GM23248 (cell line): ENCODE data around the gene CYP1A1. TPM values are rescaled to one million over a fixed set of nuclear protein-coding genes. Genes with fewer than 3 reads are reported as not detected.

ENCODE experiments used
- DNase-seq: peaks from one replicate; pipeline ENCODE4 v3.0.0-alpha.2; 2015
- H2AFZ ChIP-seq: fragments of 200-600 bp; sonication (generic); 2 replicates; pipeline ENCODE4 v1.6.1; 2016; ENCODE audit warnings: antibody characterized with exemption
- H3F3A ChIP-seq: fragments of 200-600 bp; sonication (generic); 2 replicates; pipeline ENCODE4 v1.6.1; 2016; ENCODE audit warnings: mild to moderate bottlenecking, antibody characterized with exemption, mixed run types; ENCODE audit not compliant: insufficient read depth
- H3K27ac ChIP-seq: fragments of 200-600 bp; sonication (generic); 2 replicates; pipeline ENCODE4 v1.5.1; 2016; ENCODE audit warnings: mild to moderate bottlenecking
- H3K27me3 ChIP-seq: fragments of 200-600 bp; sonication (generic); replicated peaks from 2 replicates; pipeline ENCODE4 v1.6.1; 2016; ENCODE audit warnings: mild to moderate bottlenecking; ENCODE audit not compliant: insufficient read depth
- H3K36me3 ChIP-seq: fragments of 200-600 bp; sonication (generic); 2 replicates; pipeline ENCODE4 v1.6.1; 2016; ENCODE audit warnings: low read depth, mild to moderate bottlenecking
- H3K4me1 ChIP-seq: fragments of 200-600 bp; sonication (generic); 2 replicates; pipeline ENCODE4 v1.6.1; 2016; ENCODE audit warnings: mild to moderate bottlenecking; ENCODE audit not compliant: insufficient read depth
- H3K4me2 ChIP-seq: fragments of 200-600 bp; sonication (generic); one replicate; pipeline ENCODE4 v1.6.1; 2016; ENCODE audit warnings: mild to moderate bottlenecking; ENCODE audit not compliant: unreplicated experiment
- H3K4me3 ChIP-seq: fragments of 200-600 bp; sonication (generic); 2 replicates; pipeline ENCODE4 v1.5.1; 2016; ENCODE audit warnings: mild to moderate bottlenecking
- H3K79me2 ChIP-seq: fragments of 200-600 bp; sonication (generic); 2 replicates; pipeline ENCODE4 v1.6.1; 2016; ENCODE audit warnings: mild to moderate bottlenecking; ENCODE audit not compliant: insufficient read depth
- H3K9ac ChIP-seq: fragments of 200-600 bp; sonication (generic); 2 replicates; pipeline ENCODE4 v1.6.1; 2016; ENCODE audit warnings: mild to moderate bottlenecking
- H3K9me2 ChIP-seq: fragments of 200-600 bp; sonication (generic); 2 replicates; pipeline ENCODE4 v1.6.1; 2016; ENCODE audit warnings: mixed run types, mild to moderate bottlenecking, moderate library complexity; ENCODE audit not compliant: insufficient read depth
- H3K9me3 ChIP-seq: fragments of 200-600 bp; sonication (generic); one replicate; pipeline ENCODE4 v1.6.1; 2017; ENCODE audit warnings: low read depth
- H4K20me1 ChIP-seq: fragments of 200-600 bp; sonication (generic); 2 replicates; pipeline ENCODE4 v1.6.0; 2016; ENCODE audit not compliant: insufficient read depth
- EZH2 ChIP-seq: fragments of 200-600 bp; sonication (generic); IDR thresholded peaks from 2 replicates; pipeline ENCODE4 v1.6.1; 2018; ENCODE audit warnings: antibody characterized with exemption, mild to moderate bottlenecking; ENCODE audit not compliant: insufficient read depth, poor library complexity, severe bottlenecking
- EZH2phosphoT487 ChIP-seq: fragments of 200-600 bp; sonication (generic); IDR thresholded peaks from 2 replicates; pipeline ENCODE4 v1.6.1; 2018; ENCODE audit warnings: antibody characterized with exemption, moderate library complexity, mild to moderate bottlenecking, low read depth; ENCODE audit not compliant: insufficient read depth
- WGBS, 2 experiments: methylation state at CpG; one replicate each; pipeline ENCODE4 v1.1.6; 2015 to 2017; ENCODE audit warnings: low lambda C conversion rate in 2 of 2, low coverage in 1 of 2; ENCODE audit errors: missing lambda C conversion rate in 2 of 2; 5-methylcytosine and 5-hydroxymethylcytosine counted together
- in situ Hi-C: fragments of 300-500 bp; cut with MboI; formaldehyde crosslinking; loops from 2 replicates; pipeline ENCODE4 v1.15.0; 2020
- polyA plus RNA-seq: library from polyadenylated mRNA; unstranded; fragments of >200 nt; fragmentation: Nextera tagmentation; extraction: Ambion mirVana; gene quantifications from 2 replicates; pipeline ENCODE4 v1.2.1, GENCODE V29; 2016
- total RNA-seq: library from RNA; depleted of rRNA; stranded (reverse); fragments of >200 nt; shearing (Covaris generic); gene quantifications from 2 replicates; pipeline ENCODE4 v1.2.3, GENCODE V29; 2014

The CYP1A1 gene
- total and polyA plus RNA-seq, 2 experiments from 2014 or later, result not detected

GRCh38 chr15:74769463-74770025, 44.2 kb upstream of the CYP1A1 start:
- no peaks in the 10 kb centered on the region for H3K36me3 ChIP-seq
- H3K4me1 ChIP-seq, result 0 out of 2 replicates have a peak, but pooled peaks cover 5% of the 10 kb centered on the region
- H3K9ac ChIP-seq, result no peak overlapping the region
- no peaks in the 10 kb centered on the region for H3K9me2 ChIP-seq
- H3F3A ChIP-seq, result no peaks in the 10 kb centered on the region
- H3K9me3 ChIP-seq, result no peaks in the 10 kb centered on the region
- in situ Hi-C loops, result loop anchor here (5.0 to 10.0 kb wide), 4 partner anchors 65 to 395 kb away; no protein-coding TSS in a partner anchor
- no peaks in the 10 kb centered on the region for H3K27me3 ChIP-seq
- H3K79me2 ChIP-seq, result no peaks in the 10 kb centered on the region
- no peak overlapping the region for H2AFZ ChIP-seq
- TF ChIP-seq EZH2 (no peak), EZH2phosphoT487 (no peak)
- no peaks in the 10 kb centered on the region for H4K20me1 ChIP-seq
- H3K4me2 ChIP-seq, result no peak overlapping the region
- no peak overlapping the region for H3K4me3 ChIP-seq
- WGBS, 2 experiments, result 28 to 38% methylated on average over 7 of the region's 7 CpGs
- no peak overlapping the region for H3K27ac ChIP-seq
- DNase-seq, result no peak

GRCh38 chr15:74768771-74769342, 43.5 kb upstream of the CYP1A1 start:
- peak; percentile 72 for DNase-seq
- no peak for TF ChIP-seq EZH2
- TF ChIP-seq EZH2phosphoT487, result no peak
- 0 out of 2 replicates have a peak, but pooled peaks cover 5% of the 10 kb centered on the region for H3K4me1 ChIP-seq
- H3K9me3 ChIP-seq, result no peaks in the 10 kb centered on the region
- H3K27ac ChIP-seq, result no peak overlapping the region
- H3F3A ChIP-seq, result no peaks in the 10 kb centered on the region
- H3K27me3 ChIP-seq, result no peaks in the 10 kb centered on the region
- no peak overlapping the region for H3K9ac ChIP-seq
- peak overlapping the region; percentile 46 for H3K4me2 ChIP-seq
- peak overlapping the region; percentile 38; the same call in 1 of the 2 replicates for H3K4me3 ChIP-seq
- WGBS, 2 experiments, result 0% methylated on average over 9 of the region's 9 CpGs
- no peaks in the 10 kb centered on the region for H3K36me3 ChIP-seq
- peak overlapping the region; percentile 65 for H2AFZ ChIP-seq
- H3K79me2 ChIP-seq, result no peaks in the 10 kb centered on the region
- in situ Hi-C loops, result loop anchor here (5.0 to 10.0 kb wide), 3 partner anchors 64 to 394 kb away; no protein-coding TSS in a partner anchor
- H3K9me2 ChIP-seq, result no peaks in the 10 kb centered on the region
- no peaks in the 10 kb centered on the region for H4K20me1 ChIP-seq

GRCh38 chr15:74768099-74768770, 42.9 kb upstream of the CYP1A1 start:
- peak overlapping the region; percentile 65 for H2AFZ ChIP-seq
- in situ Hi-C loops, result loop anchor here (5.0 to 10.0 kb wide), 3 partner anchors 63 to 393 kb away; no protein-coding TSS in a partner anchor
- H3F3A ChIP-seq, result no peaks in the 10 kb centered on the region
- H3K9ac ChIP-seq, result no peak overlapping the region
- no peak overlapping the region for H3K27ac ChIP-seq
- no peaks in the 10 kb centered on the region for H3K27me3 ChIP-seq
- H3K36me3 ChIP-seq, result no peaks in the 10 kb centered on the region
- H3K4me1 ChIP-seq, result 0 out of 2 replicates have a peak, but pooled peaks cover 5% of the 10 kb centered on the region
- no peaks in the 10 kb centered on the region for H3K9me3 ChIP-seq
- TF ChIP-seq EZH2, result no peak
- TF ChIP-seq EZH2phosphoT487, result no peak
- no peaks in the 10 kb centered on the region for H4K20me1 ChIP-seq
- no peaks in the 10 kb centered on the region for H3K9me2 ChIP-seq
- H3K4me2 ChIP-seq, result peak overlapping the region; percentile 46
- H3K79me2 ChIP-seq, result no peaks in the 10 kb centered on the region
- no peak for DNase-seq
- peak overlapping the region; percentile 38; the same call in 1 of the 2 replicates for H3K4me3 ChIP-seq
- 15% methylated on average over 15 of the region's 15 CpGs for WGBS, 2 experiments
